ENCODE data around the gene ERBIN.

- TF ChIP-seq SUZ12 (IDR thresholded peaks at IDR 0.05; ENCODE audit: extremely low read depth, insufficient read depth, insufficient read length) (no peak), ZNF274 (IDR thresholded peaks at IDR 0.05; ENCODE audit: low read depth, low read length) (no peak), YY1 (IDR thresholded peaks at IDR 0.05; ENCODE audit: insufficient read depth, insufficient read length) (no peak)
These were observed 112.9 kb downstream of the ERBIN start for GRCh38 chr5:66039296-66039695.

All from NT2/D1 (cell line).